Right lobe of liver (tissue), 4 donors: ENCODE results near the gene TRPC1.

Experiments
- CTCF ChIP-seq, 4 donors: fragments of 200-600 bp in 3 of 4; fragments of 450-650 bp in 1 of 4; IDR thresholded peaks; one replicate each; pipeline versions ENCODE4 v1.5.1 to v1.8.0; 2016 to 2022; ENCODE audit warnings: antibody characterized with exemption in 4 of 4, mild to moderate bottlenecking in 2 of 4
- POLR2A ChIP-seq: fragments of 450-650 bp; IDR thresholded peaks from one replicate; pipeline ENCODE4 v1.6.1; 2017; ENCODE audit warnings: antibody characterized with exemption, mild to moderate bottlenecking
- donor health status: DM: no; HTN: no; CAD: no.
- donor health status: DM: no; HTN: no; CAD: no.
- donor health status: DM: no; HTN: yes; CAD: no.

- TF ChIP-seq POLR2A, result no peak
- no peak for TF ChIP-seq CTCF (IDR thresholded peaks at IDR 0.05)
Measured at GRCh38 chr3:142815803-142816202, 92.0 kb downstream of the TRPC1 start.
